ENCODE data around the gene KRCC1.

DNA sequence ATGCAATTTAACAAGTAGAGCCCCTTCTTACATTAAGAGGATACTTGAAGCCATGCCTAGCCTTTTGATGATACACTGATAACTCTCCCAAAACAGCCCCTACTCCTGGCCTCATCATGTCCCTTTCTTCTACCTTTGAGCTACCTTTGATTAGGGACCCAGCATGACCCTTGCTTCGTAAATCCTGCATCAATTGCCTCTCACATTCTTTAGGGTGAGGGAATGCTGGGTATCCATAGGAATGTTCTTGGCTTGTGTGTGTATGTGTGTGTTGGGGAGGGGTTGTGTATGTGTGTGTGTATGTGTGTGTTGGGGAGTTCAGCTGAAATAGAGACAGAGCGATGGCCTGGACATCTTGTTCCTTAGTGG is 5.3 kb upstream of the KRCC1 start:
- TF ChIP-seq GATA3 (IDR thresholded peaks at IDR 0.05; ENCODE audit: low read depth, low read length) (no peak), GATA2 (IDR thresholded peaks at IDR 0.05; ENCODE audit: low read depth, low read length) (no peak)
